DOHH2 (cell line): ENCODE data around the gene C6orf62.
A peak's percentile ranks its signal among the peaks of the same experiment; 100 is the strongest.
"Not testable (repeated sequence)": the region's sequence is repeated elsewhere in the genome, so short reads cannot be mapped to it uniquely, and the experiment has no call there.

Experiments
- H3F3A ChIP-seq: fragments of 200-600 bp; sonication (generic), shearing (Covaris generic); 2 replicates; pipeline ENCODE4 v1.6.0; 2016; ENCODE audit warnings: antibody characterized with exemption, mild to moderate bottlenecking; ENCODE audit not compliant: control insufficient read depth, insufficient read depth
- H3K27ac ChIP-seq: fragments of 200-600 bp; sonication (generic); 2 replicates; pipeline ENCODE4 v1.5.1; 2014; ENCODE audit warnings: low read depth, mild to moderate bottlenecking, low read length, moderate library complexity
- H3K27me3 ChIP-seq: fragments of 200-600 bp; sonication (generic); 2 replicates; pipeline ENCODE4 v1.6.1; 2014; ENCODE audit warnings: mild to moderate bottlenecking, low read length, mixed read lengths; ENCODE audit not compliant: control insufficient read depth
- H3K36me3 ChIP-seq: fragments of 200-600 bp; sonication (generic); 2 replicates; pipeline ENCODE4 v1.6.1; 2014; ENCODE audit warnings: mild to moderate bottlenecking, low read length, moderate library complexity, mixed read lengths; ENCODE audit not compliant: control insufficient read depth
- H3K4me1 ChIP-seq: fragments of 200-600 bp; sonication (generic); 2 replicates; pipeline ENCODE4 v1.6.1; 2014; ENCODE audit warnings: mild to moderate bottlenecking, low read length, mixed read lengths; ENCODE audit not compliant: control insufficient read depth
- H3K4me2 ChIP-seq: fragments of 200-600 bp; sonication (generic); 2 replicates; pipeline ENCODE4 v1.6.0; 2014; ENCODE audit warnings: mild to moderate bottlenecking, low read length, moderate library complexity
- H3K4me3 ChIP-seq: fragments of 200-600 bp; sonication (generic); 2 replicates; pipeline ENCODE4 v1.5.1; 2014; ENCODE audit warnings: mild to moderate bottlenecking, low read length, mixed read lengths
- H3K79me2 ChIP-seq: fragments of 200-600 bp; sonication (generic); 2 replicates; pipeline ENCODE4 v1.6.1; 2014; ENCODE audit warnings: mild to moderate bottlenecking, low read length, mixed read lengths; ENCODE audit not compliant: control insufficient read depth
- H3K9me2 ChIP-seq: fragments of 200-600 bp; sonication (generic); replicated peaks from 2 replicates; pipeline ENCODE4 v1.6.1; 2014; ENCODE audit warnings: mild to moderate bottlenecking, low read length, mixed read lengths; ENCODE audit not compliant: control insufficient read depth
- H3K9me3 ChIP-seq: fragments of 200-600 bp; sonication (generic); 2 replicates; pipeline ENCODE4 v1.6.1; 2014; ENCODE audit warnings: antibody characterized with exemption, low read length, mixed read lengths; ENCODE audit not compliant: control insufficient read depth, insufficient read depth
- H4K20me1 ChIP-seq: fragments of 200-600 bp; sonication (generic); 2 replicates; pipeline ENCODE4 v1.6.0; 2014; ENCODE audit warnings: low read depth, mild to moderate bottlenecking, antibody characterized with exemption, low read length, moderate library complexity; ENCODE audit not compliant: control insufficient read depth, insufficient read depth
- EZH2phosphoT487 ChIP-seq: fragments of 200-600 bp; sonication (generic); IDR thresholded peaks from 2 replicates; pipeline ENCODE4 v1.6.1; 2017; ENCODE audit warnings: borderline replicate concordance, mild to moderate bottlenecking, antibody characterized with exemption, low read length, moderate library complexity, mixed read lengths
- TF ChIP-seq, protein P1 (sequence below): fragments of 200-600 bp; sonication (generic); IDR thresholded peaks from one replicate; pipeline ENCODE4 v1.5.1; 2014; ENCODE audit warnings: antibody characterized with exemption, mild to moderate bottlenecking, low read depth, low read length; ENCODE audit not compliant: poor library complexity, severe bottlenecking

The C6orf62 gene

GRCh38 chr6:24699521-24700359, 19.2 kb downstream of the C6orf62 start:
- Histone ChIP-seq H3K27ac (no peak overlapping the region), H3K4me3 (no peak overlapping the region), H3K79me2 (no peaks in the 10 kb centered on the region), H3K9me2 (no peaks in the 10 kb centered on the region), H3K36me3 (peaks cover 39% of the 10 kb centered on the region), H3K4me2 (no peak overlapping the region), H4K20me1 (no peaks in the 10 kb centered on the region), H3F3A (peaks cover 53% of the 10 kb centered on the region), H3K4me1 (peaks cover 10% of the 10 kb centered on the region), H3K27me3 (no peaks in the 10 kb centered on the region), H3K9me3 (no peaks in the 10 kb centered on the region)
- TF ChIP-seq, protein P1, sequence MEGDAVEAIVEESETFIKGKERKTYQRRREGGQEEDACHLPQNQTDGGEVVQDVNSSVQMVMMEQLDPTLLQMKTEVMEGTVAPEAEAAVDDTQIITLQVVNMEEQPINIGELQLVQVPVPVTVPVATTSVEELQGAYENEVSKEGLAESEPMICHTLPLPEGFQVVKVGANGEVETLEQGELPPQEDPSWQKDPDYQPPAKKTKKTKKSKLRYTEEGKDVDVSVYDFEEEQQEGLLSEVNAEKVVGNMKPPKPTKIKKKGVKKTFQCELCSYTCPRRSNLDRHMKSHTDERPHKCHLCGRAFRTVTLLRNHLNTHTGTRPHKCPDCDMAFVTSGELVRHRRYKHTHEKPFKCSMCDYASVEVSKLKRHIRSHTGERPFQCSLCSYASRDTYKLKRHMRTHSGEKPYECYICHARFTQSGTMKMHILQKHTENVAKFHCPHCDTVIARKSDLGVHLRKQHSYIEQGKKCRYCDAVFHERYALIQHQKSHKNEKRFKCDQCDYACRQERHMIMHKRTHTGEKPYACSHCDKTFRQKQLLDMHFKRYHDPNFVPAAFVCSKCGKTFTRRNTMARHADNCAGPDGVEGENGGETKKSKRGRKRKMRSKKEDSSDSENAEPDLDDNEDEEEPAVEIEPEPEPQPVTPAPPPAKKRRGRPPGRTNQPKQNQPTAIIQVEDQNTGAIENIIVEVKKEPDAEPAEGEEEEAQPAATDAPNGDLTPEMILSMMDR = no peak
- no peak for TF ChIP-seq EZH2phosphoT487

- no peaks in the 10 kb centered on the region for H3K9me2 ChIP-seq
- H3K27me3 ChIP-seq = no peaks in the 10 kb centered on the region
- H3K4me3 ChIP-seq = no peak overlapping the region
- H3K36me3 ChIP-seq = peaks cover 2% of the 10 kb centered on the region
- no peaks in the 10 kb centered on the region for H4K20me1 ChIP-seq
- H3F3A ChIP-seq = peaks cover 34% of the 10 kb centered on the region
- H3K4me1 ChIP-seq = peaks cover 5% of the 10 kb centered on the region; the same call in 1 of the 2 replicates
- no peak for TF ChIP-seq EZH2phosphoT487
- TF ChIP-seq, protein P1 = no peak
- H3K4me2 ChIP-seq = no peak overlapping the region
- no peaks in the 10 kb centered on the region for H3K9me3 ChIP-seq
- H3K79me2 ChIP-seq = no peaks in the 10 kb centered on the region
- no peak overlapping the region for H3K27ac ChIP-seq
These were observed 22.9 kb downstream of the C6orf62 start for GRCh38 chr6:24696097-24696496.

DNA sequence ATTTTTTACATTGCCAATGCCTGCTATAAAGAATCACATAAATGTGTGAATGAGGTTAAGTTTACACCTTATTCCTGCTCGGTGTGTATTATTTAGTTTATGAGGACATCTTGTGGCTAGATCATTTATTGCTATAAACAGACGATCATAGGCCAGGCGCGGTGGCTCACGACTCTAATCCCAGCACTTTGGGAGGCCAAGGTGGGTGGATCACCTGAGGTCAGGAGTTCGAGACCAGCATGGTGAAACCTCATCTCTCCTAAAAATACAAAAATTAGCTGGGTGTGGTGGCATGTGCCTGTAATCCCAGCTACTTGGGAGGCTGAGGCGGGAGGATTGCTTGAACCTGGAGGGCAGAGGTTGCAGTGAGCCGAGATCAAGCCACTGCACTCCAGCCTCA, 23.3 kb downstream of the C6orf62 start:
- H3K27me3 ChIP-seq, H4K20me1 ChIP-seq, H3K9me2 ChIP-seq, H3K9me3 ChIP-seq, H3K4me3 ChIP-seq, H3K36me3 ChIP-seq, H3K79me2 ChIP-seq, H3K4me2 ChIP-seq, H3K27ac ChIP-seq, H3K4me1 ChIP-seq: not testable (repeated sequence)
- H3F3A ChIP-seq = peaks cover 31% of the 10 kb centered on the region
- TF ChIP-seq, protein P1 = peak; percentile 60
